Embryonic facial prominence (tissue), 1 donor: Measurements from ENCODE around the gene HACL1.
"Not testable (repeated sequence)": the region's sequence is repeated elsewhere in the genome, so short reads cannot be mapped to it uniquely, and the experiment has no call there.

Experiments used
- DNase-seq: peaks from one replicate; pipeline ENCODE4 v3.0.0-alpha.2; 2016; ENCODE audit errors: extremely low spot score

The HACL1 gene

GRCh38 chr3:15629860-15630597 lies 28.7 kb upstream of the HACL1 start:
- peak; percentile 47 for DNase-seq

GRCh38 chr3:15628967-15629366 lies 27.6 kb upstream of the HACL1 start:
- DNase-seq = no peak

GRCh38 chr3:15623535-15624440 lies 22.4 kb upstream of the HACL1 start:
- no peak for DNase-seq

- DNase-seq = not testable (repeated sequence)
Observed at GRCh38 chr3:15619659-15620464, 18.5 kb upstream of the HACL1 start.

- no peak for DNase-seq
Observed at GRCh38 chr3:15616053-15616452, 14.7 kb upstream of the HACL1 start.

- no peak for DNase-seq
Observed at GRCh38 chr3:15614958-15615357, 13.6 kb upstream of the HACL1 start.

GRCh38 chr3:15612001-15612400 lies 10.6 kb upstream of the HACL1 start:
- no peak for DNase-seq

GRCh38 chr3:15611018-15611417 lies 9.6 kb upstream of the HACL1 start:
- DNase-seq = no peak

- no peak for DNase-seq
Observed at GRCh38 chr3:15610082-15610759, 8.9 kb upstream of the HACL1 start.

- DNase-seq = no peak
Observed at GRCh38 chr3:15606434-15606891, 5.1 kb upstream of the HACL1 start.

- not testable (repeated sequence) for DNase-seq
Observed at GRCh38 chr3:15604584-15604983, 3.2 kb upstream of the HACL1 start.

GRCh38 chr3:15602816-15603215 lies 1.4 kb upstream of the HACL1 start:
- not testable (repeated sequence) for DNase-seq

GRCh38 chr3:15602146-15602536 lies 772 bp upstream of the HACL1 start:
- DNase-seq = no peak

- peak; percentile 11 for DNase-seq
Observed at GRCh38 chr3:15601046-15601398, 347 bp downstream of the HACL1 start.

- DNase-seq = no peak
Observed at GRCh38 chr3:15595955-15596354, 5.4 kb downstream of the HACL1 start.

GRCh38 chr3:15592968-15593367 lies 8.4 kb downstream of the HACL1 start:
- DNase-seq = no peak

GRCh38 chr3:15591928-15592327 lies 9.4 kb downstream of the HACL1 start:
- no peak for DNase-seq

- no peak for DNase-seq
Observed at GRCh38 chr3:15591242-15591641, 10.1 kb downstream of the HACL1 start.

- no peak for DNase-seq
Observed at GRCh38 chr3:15585111-15585845, 16.1 kb downstream of the HACL1 start.

GRCh38 chr3:15581471-15582394 lies 19.6 kb downstream of the HACL1 start:
- DNase-seq = no peak
